ENCODE measurements around the gene BCAS3. TPM values are rescaled to one million over a fixed set of nuclear protein-coding genes. Genes with fewer than 3 reads are reported as not detected.
"Not testable (repeated sequence)": the region's sequence is repeated elsewhere in the genome, so short reads cannot be mapped to it uniquely, and the experiment has no call there.

BCAS3 gene
- 20.8 TPM for total RNA-seq

DNA sequence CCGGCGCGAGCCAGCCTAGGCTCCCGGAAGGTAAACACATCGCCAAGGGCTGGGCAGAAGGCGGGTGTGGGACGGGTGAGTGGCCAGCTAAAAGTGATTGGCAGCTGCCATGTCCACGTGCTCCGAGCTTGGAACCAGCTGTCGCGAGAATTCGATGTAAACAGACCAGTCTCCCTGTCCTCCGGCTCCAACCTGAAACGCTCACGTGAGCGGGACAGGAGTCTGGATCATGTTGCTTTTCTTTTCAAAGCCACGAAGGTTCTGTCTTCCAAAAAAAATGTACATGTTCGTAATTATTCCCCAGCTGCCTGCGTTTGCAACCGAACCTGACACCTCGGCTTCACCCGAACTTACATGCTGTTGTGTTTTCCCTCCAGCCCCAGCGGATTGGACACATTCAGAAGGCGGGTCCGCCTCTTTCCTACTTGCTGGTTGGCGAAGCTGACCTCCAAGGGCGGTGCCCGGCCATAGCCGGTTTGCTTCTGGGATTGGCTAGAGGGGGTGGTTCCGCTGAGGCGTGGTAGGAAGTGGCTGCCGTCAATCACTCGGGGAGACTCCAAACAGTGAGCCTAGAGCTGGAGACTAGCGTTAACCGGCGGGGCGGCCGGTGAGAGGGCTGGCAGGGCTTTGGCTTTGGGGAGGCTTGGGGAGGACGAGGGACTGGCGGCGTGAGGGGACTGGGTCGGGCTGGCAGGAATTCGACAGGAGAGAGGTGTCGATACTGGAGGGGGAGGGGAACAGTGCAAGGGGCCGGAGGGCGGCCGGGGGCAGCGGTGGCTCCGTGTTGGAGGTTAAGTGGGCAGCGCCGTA, at the start of gene BCAS3:
TSS of gene BCAS3 (plus strand) at position 544 of the 810 bp plus-strand sequence.
- ATAC-seq = peak; percentile 98

DNA sequence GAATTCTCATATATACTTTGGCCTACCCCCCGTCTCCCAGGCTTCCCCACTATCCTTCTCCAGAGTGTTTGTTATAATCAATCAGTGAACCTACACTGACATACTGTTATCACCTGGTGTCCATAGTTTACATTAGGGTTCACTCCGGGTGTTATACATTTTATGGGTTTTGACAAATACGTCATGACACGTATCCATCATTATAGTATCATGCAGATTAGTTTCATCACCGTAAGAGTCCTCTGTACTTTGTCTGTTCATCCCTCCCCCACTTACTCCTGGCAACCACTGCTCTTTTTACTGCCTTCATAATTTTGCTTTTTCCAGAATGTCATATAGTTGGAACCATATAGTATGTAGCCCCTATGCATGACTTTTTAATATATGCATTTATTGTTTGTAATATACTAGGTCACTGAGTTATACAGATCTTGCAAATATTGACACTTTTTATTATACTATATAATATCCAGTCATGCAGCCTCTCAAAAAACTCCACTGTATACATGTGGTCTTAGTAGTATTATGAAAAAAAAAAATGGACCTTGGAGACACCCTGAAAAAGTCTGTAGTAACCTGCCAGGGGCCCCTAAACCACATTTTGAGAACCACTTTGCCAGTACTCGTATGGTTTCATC, 49.3 kb upstream of the BCAS3 start:
- no peak for ATAC-seq

GRCh38 chr17:60629120-60629519, 48.5 kb upstream of the BCAS3 start:
- no peak for ATAC-seq

DNA sequence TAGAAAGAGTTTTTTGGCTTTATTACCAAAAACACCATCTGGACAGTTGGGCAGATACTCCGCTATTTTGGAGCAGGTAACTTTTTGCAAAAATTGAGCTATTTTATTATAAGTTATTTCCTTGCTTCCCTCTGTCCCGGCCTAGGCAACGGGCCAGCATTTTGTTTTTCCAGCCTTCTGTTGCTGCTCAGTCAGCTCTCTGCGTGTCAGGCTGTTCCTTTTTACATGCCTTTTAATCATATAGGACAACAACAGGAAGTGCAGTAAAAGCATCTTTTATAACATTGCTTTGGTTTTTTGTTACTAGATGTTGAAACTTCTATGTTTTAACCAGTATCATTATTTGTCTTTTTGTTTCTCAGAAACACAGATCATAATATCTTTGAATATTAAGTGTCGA, 47.3 kb upstream of the BCAS3 start:
- no peak for ATAC-seq

DNA sequence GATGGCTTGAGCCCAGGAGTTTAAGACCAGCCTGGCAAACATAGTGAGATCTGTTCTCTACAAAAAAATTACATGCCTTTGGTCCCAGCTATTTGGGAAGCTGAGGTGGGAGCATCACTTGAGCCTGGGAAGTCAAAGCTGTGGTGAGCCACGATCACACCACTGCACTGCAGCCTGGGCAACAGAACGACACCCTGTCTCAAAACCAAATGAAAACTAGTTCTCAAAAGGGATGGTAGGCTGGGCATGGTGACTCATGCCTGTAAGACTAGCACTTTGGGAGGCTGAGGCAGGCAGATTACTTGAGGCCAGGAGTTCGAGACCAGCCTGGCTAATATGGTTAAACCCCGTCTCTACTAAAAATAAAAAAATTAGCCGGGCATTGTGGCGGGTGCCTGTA, 46.5 kb upstream of the BCAS3 start:
- ATAC-seq = no peak

- no peak for ATAC-seq
These were observed 40.0 kb upstream of the BCAS3 start for GRCh38 chr17:60637683-60638082.

DNA sequence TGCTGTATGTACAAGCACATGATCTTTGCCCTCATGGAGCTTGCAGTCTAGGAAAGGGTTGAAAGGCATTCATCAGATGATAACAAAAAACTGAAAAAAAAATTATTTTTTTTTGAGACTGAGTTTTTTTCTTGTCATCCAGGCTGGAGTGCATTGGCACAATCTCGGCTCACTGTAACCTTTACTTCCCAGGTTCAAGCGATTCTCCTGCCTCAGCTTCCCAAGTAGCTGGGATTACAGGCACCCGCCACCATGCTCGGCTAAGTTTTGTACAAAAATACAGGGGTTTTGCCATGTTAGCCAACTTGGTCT, 38.7 kb upstream of the BCAS3 start:
- ATAC-seq = no peak

GRCh38 chr17:60640503-60640902, 37.1 kb upstream of the BCAS3 start:
- ATAC-seq = no peak

GRCh38 chr17:60641126-60641525, 36.5 kb upstream of the BCAS3 start:
- ATAC-seq = no peak

DNA sequence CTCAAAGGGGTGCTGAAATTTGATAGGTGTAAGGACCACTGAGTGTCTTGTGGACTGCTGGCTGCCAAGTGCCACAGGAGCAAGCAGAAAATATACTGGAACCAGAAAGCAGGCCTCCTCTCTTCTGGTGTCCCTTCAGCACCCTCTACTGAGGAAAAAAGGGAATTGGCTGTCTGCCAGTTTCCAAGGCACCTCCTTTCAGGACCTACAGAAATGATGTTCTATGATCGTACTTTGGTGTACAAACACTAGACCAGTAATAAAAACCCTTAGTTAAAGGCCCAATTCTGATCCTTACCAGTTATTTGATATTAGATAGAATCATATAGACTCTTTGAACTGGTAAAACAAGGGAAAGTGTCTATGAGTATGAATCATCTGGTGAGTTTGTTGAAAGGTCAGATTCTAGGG, 35.8 kb upstream of the BCAS3 start:
- ATAC-seq = peak; percentile 63

DNA sequence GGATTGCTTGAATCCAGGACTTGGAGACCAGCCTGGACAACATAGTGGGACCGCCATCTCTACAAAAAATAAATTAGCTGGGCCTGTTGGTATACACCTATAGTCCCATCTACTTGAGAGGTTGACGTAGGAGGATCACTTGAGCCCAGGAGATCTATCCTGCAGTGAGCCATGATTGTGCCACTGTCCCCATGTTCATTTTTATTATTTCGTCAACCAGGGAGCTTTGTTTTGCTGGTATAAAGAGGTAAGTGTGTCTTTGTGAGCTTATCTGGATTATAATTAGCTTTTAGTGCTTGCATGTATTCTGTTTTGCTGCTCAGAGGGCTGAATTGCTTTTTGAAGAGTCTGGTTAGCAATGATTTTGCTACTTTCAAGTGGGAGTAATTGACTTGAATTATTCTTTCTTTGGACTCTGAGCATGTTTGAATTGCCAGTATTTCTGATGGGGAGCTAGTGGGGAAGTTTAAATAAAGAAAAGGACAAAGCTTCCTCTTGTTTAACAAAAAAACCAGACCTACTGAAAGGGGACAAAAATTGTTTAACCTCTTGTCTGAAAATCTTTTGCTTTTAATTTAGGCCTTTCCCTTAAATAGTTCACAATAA, 31.6 kb upstream of the BCAS3 start:
- no peak for ATAC-seq

DNA sequence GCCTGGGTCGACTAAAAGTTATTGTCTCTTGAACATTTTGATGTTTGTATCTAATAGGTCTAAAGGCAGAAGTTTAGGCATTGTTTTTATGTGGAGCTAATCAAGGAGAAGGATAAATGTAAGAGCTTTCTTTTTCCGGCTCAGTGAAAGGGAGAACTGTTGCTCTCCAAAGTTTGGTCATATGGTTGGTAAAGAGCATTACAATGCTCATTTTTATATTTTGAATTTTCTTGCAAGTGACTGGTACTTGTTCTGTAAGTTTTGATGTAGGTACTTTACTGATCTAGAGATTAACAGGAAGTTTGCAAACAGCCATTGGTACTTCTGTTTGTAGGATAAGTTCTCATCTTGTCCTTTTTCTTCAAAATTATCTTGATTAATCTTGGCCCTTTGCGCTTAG, 30.9 kb upstream of the BCAS3 start:
- no peak for ATAC-seq

DNA sequence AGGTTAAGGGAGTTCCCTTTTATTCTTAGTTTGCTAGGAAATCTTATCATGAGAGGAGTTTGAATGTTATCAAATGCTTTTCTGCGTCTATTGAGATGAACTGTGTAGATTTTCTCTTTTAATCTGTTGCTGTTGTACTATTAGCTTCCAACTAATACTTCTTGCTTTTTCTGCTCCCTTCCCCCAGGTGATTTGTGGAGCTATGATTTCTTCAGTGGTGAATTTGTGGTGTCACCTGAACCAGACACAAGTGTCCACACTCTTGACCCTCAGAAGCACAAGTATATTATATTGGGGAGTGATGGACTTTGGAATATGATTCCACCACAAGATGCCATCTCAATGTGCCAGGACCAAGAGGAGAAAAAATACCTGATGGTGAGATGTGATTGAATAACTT, 29.9 kb upstream of the BCAS3 start:
- no peak for ATAC-seq

DNA sequence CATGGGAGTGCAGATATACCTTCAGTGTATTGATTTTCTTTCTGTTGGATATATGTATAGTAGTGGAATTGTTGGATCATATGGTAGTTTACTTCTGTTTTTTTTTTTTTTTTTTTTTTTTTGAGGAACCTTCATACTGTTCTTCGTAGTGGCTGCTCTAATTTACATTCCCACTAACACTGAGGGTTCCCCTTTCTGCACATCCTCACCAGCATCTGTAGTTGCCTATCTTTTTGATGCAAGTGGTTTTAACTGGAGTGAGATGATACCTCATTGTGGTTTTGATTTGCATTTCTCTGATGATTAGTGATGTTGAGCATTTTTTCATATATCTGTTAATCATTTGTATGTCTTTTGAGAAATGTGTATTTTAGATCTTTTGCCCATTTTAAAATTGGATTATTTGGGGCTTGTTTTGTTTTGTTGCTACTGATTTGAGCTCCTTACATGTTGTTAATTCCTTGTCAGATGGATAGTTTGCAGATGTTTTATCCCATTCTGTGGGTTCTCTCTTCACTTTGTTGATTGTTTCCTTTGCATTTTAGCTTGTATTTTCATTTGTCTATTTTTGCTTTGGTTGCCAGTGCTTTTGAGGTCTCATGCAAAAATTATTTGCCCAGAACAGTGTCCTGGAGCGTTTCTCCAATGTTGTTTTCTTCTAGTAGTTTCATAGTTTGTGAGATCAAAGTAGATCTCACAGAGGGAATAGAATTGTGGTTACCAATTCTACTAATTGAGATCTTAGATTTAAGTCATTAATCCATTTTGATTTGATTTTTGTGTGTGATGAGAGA, 25.0 kb upstream of the BCAS3 start:
- ATAC-seq = no peak

- ATAC-seq = no peak
These were observed 24.1 kb upstream of the BCAS3 start for GRCh38 chr17:60653569-60653968.

GRCh38 chr17:60656499-60656898, 21.2 kb upstream of the BCAS3 start:
- ATAC-seq = no peak

DNA sequence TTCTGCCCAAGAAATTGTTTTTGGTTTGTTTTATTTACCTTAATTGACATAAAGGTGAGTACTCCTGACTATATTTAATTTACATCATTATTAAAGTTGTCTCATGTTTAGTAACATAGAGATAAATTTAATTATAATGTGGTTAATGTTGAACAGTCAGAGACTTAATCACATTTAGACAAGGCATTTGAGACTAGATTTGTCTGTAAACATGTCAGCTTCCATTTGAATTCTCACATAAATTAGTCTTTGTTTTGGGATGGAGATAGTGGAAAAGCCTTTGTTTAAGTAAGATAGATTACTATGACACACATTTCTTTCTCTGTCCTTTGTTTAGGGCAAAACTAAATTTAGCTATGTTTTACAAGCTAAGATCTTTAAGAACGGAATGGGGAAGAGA, 18.5 kb upstream of the BCAS3 start:
- no peak for ATAC-seq

DNA sequence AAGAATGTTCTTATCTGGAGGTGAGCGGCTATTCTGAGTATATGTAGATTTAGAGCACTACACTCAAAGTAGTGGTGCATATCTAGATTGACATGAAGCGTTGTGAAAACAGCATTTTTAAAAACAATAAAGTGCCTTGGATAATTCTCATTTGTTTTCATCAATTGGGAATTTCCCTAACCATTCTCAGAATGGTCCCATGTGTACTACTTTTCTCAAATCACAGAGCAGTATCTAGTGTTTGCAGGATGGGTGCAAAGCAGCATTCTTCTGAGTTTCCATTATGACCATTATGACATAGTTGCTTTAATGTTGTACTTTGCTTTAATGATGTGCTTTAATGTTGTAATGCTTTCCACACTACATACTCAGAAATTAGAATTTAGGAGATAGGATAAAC, 16.2 kb upstream of the BCAS3 start:
- no peak for ATAC-seq

DNA sequence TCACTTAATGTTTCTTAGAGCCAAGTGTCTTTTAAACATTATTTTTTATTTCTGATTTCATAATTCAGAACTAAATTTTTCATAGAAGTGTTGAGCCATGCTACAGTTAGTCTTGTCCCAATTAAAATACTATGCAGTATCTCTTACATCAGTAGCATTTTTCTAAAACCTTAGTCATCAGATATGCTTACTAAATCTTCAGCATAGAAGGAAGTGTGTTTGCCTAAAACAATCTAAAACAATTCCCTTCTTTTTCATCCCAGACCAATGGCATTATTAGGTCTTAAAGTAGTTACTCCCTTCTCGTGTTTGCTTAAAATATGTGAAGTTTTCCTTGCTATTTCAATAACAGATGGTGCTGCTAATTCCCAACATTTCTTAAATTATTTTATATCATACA, 13.6 kb upstream of the BCAS3 start:
- ATAC-seq = no peak

DNA sequence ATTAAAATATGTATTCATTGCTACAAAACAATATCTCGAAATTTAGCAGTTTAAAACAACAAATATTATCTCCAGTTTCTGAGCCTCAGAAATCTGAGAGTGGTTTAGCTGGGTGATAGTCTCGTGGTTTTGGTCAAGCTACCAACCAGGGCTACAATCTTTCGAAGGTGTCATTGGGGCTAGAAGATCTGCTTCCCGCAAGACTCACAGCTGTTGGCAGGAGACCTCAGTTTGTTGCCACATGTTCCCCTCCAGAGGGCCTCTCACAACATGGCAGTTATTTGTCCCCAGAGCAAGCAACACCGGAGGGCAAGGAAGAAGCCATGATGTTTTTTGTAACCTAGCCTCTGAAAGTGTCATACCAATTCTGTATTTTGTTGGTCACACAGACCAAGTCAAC, 12.0 kb upstream of the BCAS3 start:
- ATAC-seq = no peak

DNA sequence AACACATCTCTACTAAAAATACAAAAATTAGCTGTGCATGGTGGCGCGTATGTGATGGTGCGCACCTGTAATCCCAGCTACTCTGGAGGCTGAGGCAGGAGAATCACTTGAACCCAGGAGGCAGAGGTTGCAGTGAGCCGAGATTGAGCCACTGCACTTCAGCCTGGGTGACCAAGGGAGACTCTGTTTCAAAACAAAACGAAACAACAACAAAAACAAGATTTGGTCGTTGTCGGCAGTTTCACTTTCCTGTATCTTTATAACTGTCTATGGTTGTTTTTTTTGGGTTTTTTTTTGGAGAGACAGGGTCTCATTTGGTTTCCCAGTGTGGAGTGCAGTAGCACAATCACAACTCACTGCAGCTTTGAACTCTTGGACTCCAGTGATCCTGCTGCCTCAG, 8.9 kb upstream of the BCAS3 start:
- not testable (repeated sequence) for ATAC-seq

DNA sequence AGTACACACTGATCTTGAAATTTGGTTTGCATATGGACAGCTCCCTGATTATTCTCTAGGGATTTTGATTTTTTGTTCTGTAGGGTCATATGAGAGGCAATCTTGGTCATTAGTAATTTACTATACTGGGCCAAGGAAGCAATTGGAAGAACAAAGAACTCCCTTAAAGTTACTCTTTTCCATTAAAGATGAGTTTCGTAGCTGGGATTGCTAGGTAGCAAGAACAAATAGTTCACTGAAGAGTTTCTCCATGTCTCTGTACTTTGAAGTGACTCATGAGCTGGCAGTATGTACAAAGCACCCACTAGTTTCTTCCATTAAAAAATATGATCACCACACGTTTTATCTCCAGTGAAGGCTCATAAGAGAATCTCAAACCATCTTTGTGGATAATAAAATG, 6.2 kb upstream of the BCAS3 start:
- ATAC-seq = no peak

GRCh38 chr17:60674637-60675036, 3.0 kb upstream of the BCAS3 start:
- ATAC-seq = not testable (repeated sequence)

All from esophagus mucosa (tissue), 1 donor.